IPS-18a (cell line): ENCODE results near the gene MSANTD7.
A peak's percentile ranks its signal among the peaks of the same experiment; 100 is the strongest.

Source experiments
- H3K27ac ChIP-seq: one replicate; pipeline ENCODE4 v1.5.1; 2013; ENCODE audit warnings: low read length
- H3K27me3 ChIP-seq: one replicate; pipeline ENCODE4 v1.6.1; 2013; ENCODE audit warnings: mild to moderate bottlenecking, low read length; ENCODE audit not compliant: control insufficient read depth, insufficient read depth
- H3K36me3 ChIP-seq: one replicate; pipeline ENCODE4 v1.6.1; 2013; ENCODE audit warnings: low read depth, low read length; ENCODE audit not compliant: control insufficient read depth
- H3K4me1 ChIP-seq: one replicate; pipeline ENCODE4 v1.6.1; 2013; ENCODE audit warnings: low read depth, low read length; ENCODE audit not compliant: control insufficient read depth
- H3K4me3 ChIP-seq: one replicate; pipeline ENCODE4 v1.5.1; 2013; ENCODE audit warnings: low read length
- H3K9ac ChIP-seq: one replicate; pipeline ENCODE4 v1.6.1; 2013; ENCODE audit warnings: mild to moderate bottlenecking, low read length, moderate library complexity
- H3K9me3 ChIP-seq: one replicate; pipeline ENCODE4 v1.6.1; 2013; ENCODE audit warnings: low read depth, low read length; ENCODE audit not compliant: control insufficient read depth

Gene MSANTD7

GRCh38 chr10:14873090-14873760, 35.1 kb downstream of the MSANTD7 start:
- Histone ChIP-seq H3K4me1 (peaks cover 12% of the 10 kb centered on the region), H3K36me3 (peaks cover 23% of the 10 kb centered on the region), H3K9me3 (no peaks in the 10 kb centered on the region), H3K4me3 (no peak overlapping the region), H3K9ac (no peak overlapping the region), H3K27ac (no peak overlapping the region), H3K27me3 (no peaks in the 10 kb centered on the region)

- Histone ChIP-seq H3K4me1 (peaks cover 21% of the 10 kb centered on the region), H3K27me3 (no peaks in the 10 kb centered on the region), H3K9ac (no peak overlapping the region), H3K36me3 (peaks cover 4% of the 10 kb centered on the region), H3K4me3 (no peak overlapping the region), H3K27ac (no peak overlapping the region), H3K9me3 (no peaks in the 10 kb centered on the region)
Observed at GRCh38 chr10:14875941-14876340, 37.8 kb downstream of the MSANTD7 start.

- no peaks in the 10 kb centered on the region for H3K27me3 ChIP-seq
- no peak overlapping the region for H3K9ac ChIP-seq
- H3K9me3 ChIP-seq: no peaks in the 10 kb centered on the region
- peaks cover 21% of the 10 kb centered on the region for H3K4me1 ChIP-seq
- peak overlapping the region; percentile 97 for H3K4me3 ChIP-seq
- no peak overlapping the region for H3K27ac ChIP-seq
- peaks cover 5% of the 10 kb centered on the region for H3K36me3 ChIP-seq
Observed at GRCh38 chr10:14876764-14877163, 38.7 kb downstream of the MSANTD7 start.

- Histone ChIP-seq H3K36me3 (peaks cover 6% of the 10 kb centered on the region), H3K27ac (peak within 1 kb of the TSS; percentile 84)
Observed at GRCh38 chr10:14878266-14879123, 40.4 kb downstream of the MSANTD7 start, which contains the start of gene SUV39H2. Gene SUV39H2 (plus strand): TSS chr10:14878866. CDS start chr10:14878889, 23 bp downstream.

GRCh38 chr10:14879124-14879927, 41.2 kb downstream of the MSANTD7 start:
- H3K4me3 ChIP-seq: peak overlapping the region; percentile 97
- peak overlapping the region; percentile 97 for H3K9ac ChIP-seq
- H3K27me3 ChIP-seq: no peaks in the 10 kb centered on the region
- H3K36me3 ChIP-seq: peaks cover 9% of the 10 kb centered on the region
- H3K27ac ChIP-seq: peak overlapping the region; percentile 84
- no peaks in the 10 kb centered on the region for H3K9me3 ChIP-seq
- H3K4me1 ChIP-seq: peaks cover 21% of the 10 kb centered on the region

More at GRCh38 chr10:14878266-14879123, 40.4 kb downstream of the MSANTD7 start, which contains the start of gene SUV39H2:
- Histone ChIP-seq H3K27me3 (no peaks in the 10 kb centered on the region), H3K4me1 (peaks cover 21% of the 10 kb centered on the region), H3K9me3 (no peaks in the 10 kb centered on the region), H3K4me3 (peak within 1 kb of the TSS; percentile 97), H3K9ac (peak within 1 kb of the TSS; percentile 97)

- Histone ChIP-seq H3K4me3 (peak overlapping the region; percentile 97), H3K36me3 (peaks cover 10% of the 10 kb centered on the region), H3K27ac (no peak overlapping the region), H3K9ac (peak overlapping the region; percentile 97), H3K4me1 (peaks cover 21% of the 10 kb centered on the region), H3K27me3 (no peaks in the 10 kb centered on the region), H3K9me3 (no peaks in the 10 kb centered on the region)
Observed at GRCh38 chr10:14879928-14880193, 41.8 kb downstream of the MSANTD7 start.

GRCh38 chr10:14880229-14880628, 42.1 kb downstream of the MSANTD7 start:
- Histone ChIP-seq H3K27ac (no peak overlapping the region), H3K36me3 (peaks cover 12% of the 10 kb centered on the region), H3K4me1 (peaks cover 21% of the 10 kb centered on the region), H3K27me3 (no peaks in the 10 kb centered on the region), H3K9ac (peak overlapping the region; percentile 97), H3K9me3 (no peaks in the 10 kb centered on the region), H3K4me3 (peak overlapping the region; percentile 97)

- H3K27ac ChIP-seq: no peak overlapping the region
- peaks cover 29% of the 10 kb centered on the region for H3K36me3 ChIP-seq
- H3K4me1 ChIP-seq: peaks cover 10% of the 10 kb centered on the region
- H3K4me3 ChIP-seq: no peak overlapping the region
- H3K27me3 ChIP-seq: no peaks in the 10 kb centered on the region
- H3K9me3 ChIP-seq: no peaks in the 10 kb centered on the region
- no peak overlapping the region for H3K9ac ChIP-seq
Observed at GRCh38 chr10:14884082-14884481, 46.0 kb downstream of the MSANTD7 start.
